ENCODE data around the gene RUFY1.
A peak's percentile ranks its signal among the peaks of the same experiment; 100 is the strongest.
"Not testable (repeated sequence)": the region's sequence is repeated elsewhere in the genome, so short reads cannot be mapped to it uniquely, and the experiment has no call there.

RUFY1 gene

GRCh38 chr5:179648410-179648809, 98.1 kb downstream of the RUFY1 start:
- no peak for TF ChIP-seq CTCF (conservative IDR thresholded peaks at IDR 0.05; ENCODE audit: low read depth)
- CTCF ChIA-PET: no interaction called here
- no peak for DNase-seq (ENCODE audit: low spot score)
- POLR2A ChIA-PET (ENCODE audit: low non-redundant PET): no interaction called here
- no peak overlapping the region for H3K27ac ChIP-seq

GRCh38 chr5:179649166-179649703, 98.9 kb downstream of the RUFY1 start:
- H3K27ac ChIP-seq; DNase-seq (ENCODE audit: low spot score); CTCF ChIA-PET; POLR2A ChIA-PET (ENCODE audit: low non-redundant PET): not testable (repeated sequence)

- H3K27ac ChIP-seq; CTCF ChIA-PET; DNase-seq (ENCODE audit: low spot score); POLR2A ChIA-PET (ENCODE audit: low non-redundant PET): not testable (repeated sequence)
These were observed 99.9 kb downstream of the RUFY1 start for GRCh38 chr5:179650245-179650644.

GRCh38 chr5:179653135-179653534, 102.8 kb downstream of the RUFY1 start:
- DNase-seq (ENCODE audit: low spot score); H3K27ac ChIP-seq; POLR2A ChIA-PET (ENCODE audit: low non-redundant PET); CTCF ChIA-PET: not testable (repeated sequence)

GRCh38 chr5:179657302-179658178, 107.2 kb downstream of the RUFY1 start:
- DNase-seq (ENCODE audit: low spot score); CTCF ChIA-PET; POLR2A ChIA-PET (ENCODE audit: low non-redundant PET): not testable (repeated sequence)
- peak overlapping the region; percentile 88; the same call in 1 of the 2 replicates for H3K27ac ChIP-seq

- POLR2A ChIA-PET (ENCODE audit: low non-redundant PET); DNase-seq (ENCODE audit: low spot score): not testable (repeated sequence)
- peak overlapping the region; percentile 88 for H3K27ac ChIP-seq
- CTCF ChIA-PET: interaction anchor here (0.6 kb wide), 1 partner anchor 81 kb away, joined by 6 read pairs; no protein-coding TSS in a partner anchor
These were observed 108.0 kb downstream of the RUFY1 start for GRCh38 chr5:179658179-179658856.
